CD8-positive, alpha-beta memory T cell (primary cell): Measurements from ENCODE around the gene AMPD3. TPM values are rescaled to one million over a fixed set of nuclear protein-coding genes. Genes with fewer than 3 reads are reported as not detected.

Source experiments
- CTCF ChIA-PET: fragments of 350-600 bp; sonication (Branson Sonifier 250); formaldehyde crosslinking; loops from one replicate; lab custom pipeline; 2021; ENCODE audit warnings: antibody characterized with exemption; lab: Charles Lee
- POLR2A ChIA-PET: fragments of 350-600 bp; sonication (Branson Sonifier 250); formaldehyde crosslinking; loops from one replicate; lab custom pipeline; 2021; ENCODE audit warnings: antibody characterized with exemption; lab: Charles Lee
- DNase-seq, 5 donors: peaks; one replicate each; pipeline versions ENCODE4 v3.0.0 to v3.0.0-alpha.2; 2020 to 2022; ENCODE audit warnings: mixed read lengths in 1 of 5
- H3K27ac ChIP-seq: one replicate; pipeline ENCODE4 v1.7.0; 2013; ENCODE audit warnings: low read depth, mild to moderate bottlenecking, low read length, moderate library complexity
- H3K27me3 ChIP-seq: 2 replicates; pipeline ENCODE4 v1.7.0; 2013; ENCODE audit warnings: low read length, mild to moderate bottlenecking; ENCODE audit not compliant: insufficient read depth, poor library complexity, severe bottlenecking
- H3K36me3 ChIP-seq: 2 replicates; pipeline ENCODE4 v1.7.0; 2013; ENCODE audit warnings: mild to moderate bottlenecking, low read length, moderate library complexity; ENCODE audit not compliant: insufficient read depth
- H3K4me1 ChIP-seq: 2 replicates; pipeline ENCODE4 v1.7.0; 2013; ENCODE audit warnings: mild to moderate bottlenecking, low read length, moderate library complexity; ENCODE audit not compliant: insufficient read depth
- H3K4me3 ChIP-seq: 2 replicates; pipeline ENCODE4 v1.7.0; 2013; ENCODE audit warnings: mild to moderate bottlenecking, low read length
- H3K9me3 ChIP-seq: 2 replicates; pipeline ENCODE4 v1.7.0; 2013; ENCODE audit warnings: mild to moderate bottlenecking, low read length
- H3K27ac Mint-ChIP-seq, 8 donors: one replicate each; pipeline ENCODE4 v1.8.0; 2020 to 2021; ENCODE audit warnings: mixed read lengths in 8 of 8, mild to moderate bottlenecking in 6 of 8, inconsistent platforms in 3 of 8, moderate library complexity in 3 of 8
- H3K27me3 Mint-ChIP-seq, 2 donors: one replicate each; pipeline ENCODE4 v1.8.0; 2020 to 2021; ENCODE audit warnings: mixed read lengths in 2 of 2, mild to moderate bottlenecking in 1 of 2, moderate library complexity in 1 of 2
- H3K36me3 Mint-ChIP-seq, 3 donors: one replicate each; pipeline ENCODE4 v1.8.0; 2020 to 2021; ENCODE audit warnings: mixed read lengths in 3 of 3, inconsistent platforms in 1 of 3, mild to moderate bottlenecking in 1 of 3
- H3K4me1 Mint-ChIP-seq, 3 donors: one replicate each; pipeline ENCODE4 v1.8.0; 2020 to 2021; ENCODE audit warnings: mixed read lengths in 3 of 3, inconsistent platforms in 1 of 3, mild to moderate bottlenecking in 1 of 3
- H3K4me3 Mint-ChIP-seq, 7 donors: one replicate each; pipeline ENCODE4 v1.8.0; 2020 to 2021; ENCODE audit warnings: mixed read lengths in 7 of 7, mild to moderate bottlenecking in 6 of 7, moderate library complexity in 4 of 7, inconsistent platforms in 2 of 7
- H3K9me3 Mint-ChIP-seq, 5 donors: one replicate each; pipeline ENCODE4 v1.8.0; 2020 to 2022; ENCODE audit warnings: mixed read lengths in 5 of 5, mild to moderate bottlenecking in 3 of 5, moderate library complexity in 2 of 5, inconsistent platforms in 1 of 5
- polyA plus RNA-seq: library from polyadenylated mRNA; unstranded; fragments of 300-500 nt; fragmentation: Illumina TruSeq; gene quantifications from one replicate; pipeline ENCODE4 v1.2.3, GENCODE V29; 2021
- total RNA-seq, 2 experiments: library from RNA; stranded (reverse); gene quantifications; one replicate each; pipeline ENCODE4 v1.2.3, GENCODE V29; 2021

The AMPD3 gene
- total and polyA plus RNA-seq, 3 experiments from 2014 or later = 10.8 to 12.2 (median 12.0) TPM

- Mint-ChIP-seq H3K27ac (peak overlapping the region in 2 of 8 donors; percentile 38 to 85), H3K9me3 (no peaks in the 10 kb centered on the region), H3K4me3 (no peak overlapping the region), H3K36me3 (peaks cover 0 to 90% (median 26%) of the 10 kb centered on the region in 3 donors), H3K4me1 (no peaks in the 10 kb centered on the region), H3K27me3 (no peaks in the 10 kb centered on the region)
- H3K4me1 ChIP-seq = no peaks in the 10 kb centered on the region
- H3K36me3 ChIP-seq = peaks cover 42% of the 10 kb centered on the region
- no peak overlapping the region for H3K4me3 ChIP-seq
- no peaks in the 10 kb centered on the region for H3K9me3 ChIP-seq
- H3K27me3 ChIP-seq = no peaks in the 10 kb centered on the region
- ChIA-PET POLR2A (no interaction called here), CTCF (interaction anchor here (1.2 kb wide), 1 partner anchor 43 kb away, joined by 4 read pairs; the partner anchor contains the start of gene RNF141)
- no peak overlapping the region for H3K27ac ChIP-seq
- no peak for DNase-seq
Observed at GRCh38 chr11:10498426-10499250, 43.6 kb downstream of the AMPD3 start.

DNA sequence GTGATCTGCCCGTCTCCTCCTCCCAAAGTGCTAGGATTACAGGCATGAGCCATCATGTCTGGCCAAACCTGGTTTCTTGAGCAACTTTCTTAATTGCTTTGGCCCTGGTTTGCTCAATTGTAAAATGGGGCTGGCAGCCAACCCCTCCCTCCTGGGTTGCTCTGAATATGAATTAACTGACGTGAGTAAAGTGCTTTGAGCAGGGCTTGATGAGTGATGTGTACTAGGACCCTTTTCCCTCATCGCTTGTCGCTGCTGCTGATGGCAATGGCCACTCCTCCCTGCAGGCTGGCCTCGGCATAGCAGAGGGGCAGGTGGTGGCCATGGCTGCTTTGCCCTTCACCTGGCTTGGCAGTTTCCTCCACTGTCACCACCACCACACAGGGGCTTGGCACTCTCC lies 44.4 kb downstream of the AMPD3 start:
- Mint-ChIP-seq H3K9me3 (no peaks in the 10 kb centered on the region), H3K4me3 (no peak overlapping the region), H3K27me3 (no peaks in the 10 kb centered on the region), H3K27ac (peak overlapping the region in 1 of 8 donors; percentile 68), H3K4me1 (no peaks in the 10 kb centered on the region), H3K36me3 (peaks cover 0 to 91% (median 28%) of the 10 kb centered on the region in 3 donors)
- ChIA-PET CTCF (no interaction called here), POLR2A (no interaction called here)
- H3K36me3 ChIP-seq = peaks cover 37% of the 10 kb centered on the region
- H3K4me1 ChIP-seq = no peaks in the 10 kb centered on the region
- no peak overlapping the region for H3K27ac ChIP-seq
- DNase-seq = no peak
- H3K9me3 ChIP-seq = no peaks in the 10 kb centered on the region
- H3K27me3 ChIP-seq = no peaks in the 10 kb centered on the region
- no peak overlapping the region for H3K4me3 ChIP-seq

DNA sequence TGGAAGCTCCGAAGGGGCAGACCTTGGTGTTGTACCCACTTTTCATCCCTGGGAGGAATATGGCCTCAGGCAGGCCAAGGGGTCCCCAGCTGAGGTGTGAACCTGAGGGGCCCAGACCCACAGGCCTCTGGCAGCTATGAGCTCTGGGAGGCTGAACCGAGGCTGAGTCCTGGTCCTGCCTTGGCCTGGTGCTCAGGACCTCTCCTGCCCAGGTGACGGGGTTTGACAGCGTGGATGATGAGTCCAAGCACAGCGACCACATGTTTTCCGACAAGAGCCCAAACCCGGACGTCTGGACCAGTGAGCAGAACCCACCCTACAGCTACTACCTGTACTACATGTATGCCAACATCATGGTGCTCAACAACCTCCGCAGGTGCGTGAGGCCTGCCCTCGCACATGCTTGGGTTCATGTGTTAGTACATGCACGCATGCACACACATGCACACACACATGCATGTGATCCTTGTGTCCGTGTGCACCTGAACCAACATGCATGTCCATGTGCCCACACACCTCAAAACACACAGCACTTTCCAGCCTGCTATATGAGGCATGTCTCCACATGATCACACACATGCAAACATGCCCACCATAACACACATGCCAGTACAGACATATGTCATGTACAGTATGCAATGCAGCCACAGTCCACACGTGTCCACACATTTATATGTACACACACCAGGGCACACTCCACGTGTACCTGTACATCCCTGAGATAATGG lies 45.0 kb downstream of the AMPD3 start:
- Histone ChIP-seq H3K27ac (no peak overlapping the region), H3K4me3 (no peak overlapping the region), H3K4me1 (no peaks in the 10 kb centered on the region), H3K9me3 (no peaks in the 10 kb centered on the region), H3K36me3 (peaks cover 33% of the 10 kb centered on the region), H3K27me3 (no peaks in the 10 kb centered on the region)
- Mint-ChIP-seq H3K9me3 (no peaks in the 10 kb centered on the region), H3K36me3 (peaks cover 0 to 91% (median 26%) of the 10 kb centered on the region in 3 donors), H3K4me3 (no peak overlapping the region), H3K27ac (no peak overlapping the region), H3K27me3 (no peaks in the 10 kb centered on the region), H3K4me1 (no peaks in the 10 kb centered on the region)
- DNase-seq = no peak
- CTCF ChIA-PET = no interaction called here
- POLR2A ChIA-PET = no interaction called here

- Mint-ChIP-seq H3K4me1 (no peaks in the 10 kb centered on the region), H3K36me3 (peaks cover 0 to 92% (median 31%) of the 10 kb centered on the region in 3 donors), H3K9me3 (no peaks in the 10 kb centered on the region), H3K4me3 (no peak overlapping the region), H3K27me3 (no peaks in the 10 kb centered on the region), H3K27ac (peak overlapping the region in 2 of 8 donors; percentile 63 to 68)
- Histone ChIP-seq H3K27me3 (no peaks in the 10 kb centered on the region), H3K27ac (no peak overlapping the region), H3K4me3 (no peak overlapping the region), H3K9me3 (no peaks in the 10 kb centered on the region), H3K4me1 (no peaks in the 10 kb centered on the region), H3K36me3 (peaks cover 36% of the 10 kb centered on the region)
- POLR2A ChIA-PET = no interaction called here
- DNase-seq = no peak
- CTCF ChIA-PET = no interaction called here
Observed at GRCh38 chr11:10500757-10501684, 46.0 kb downstream of the AMPD3 start.

- peaks cover 46% of the 10 kb centered on the region for H3K36me3 ChIP-seq
- H3K4me1 Mint-ChIP-seq = no peaks in the 10 kb centered on the region
- no peaks in the 10 kb centered on the region for H3K9me3 ChIP-seq
- DNase-seq = no peak
- H3K4me1 ChIP-seq = no peaks in the 10 kb centered on the region
- no peaks in the 10 kb centered on the region for H3K27me3 Mint-ChIP-seq
- CTCF ChIA-PET = no interaction called here
- peaks cover 0 to 92% (median 29%) of the 10 kb centered on the region in 3 donors for H3K36me3 Mint-ChIP-seq
- H3K4me3 Mint-ChIP-seq = no peak overlapping the region
- no peak overlapping the region for H3K27ac ChIP-seq
- POLR2A ChIA-PET = no interaction called here
- H3K9me3 Mint-ChIP-seq = no peaks in the 10 kb centered on the region
- H3K27ac Mint-ChIP-seq = peak overlapping the region in 5 of 8 donors; percentile 55 to 85 (median 61)
- H3K4me3 ChIP-seq = no peak overlapping the region
- no peaks in the 10 kb centered on the region for H3K27me3 ChIP-seq
Observed at GRCh38 chr11:10502065-10502680, 47.1 kb downstream of the AMPD3 start.

- Mint-ChIP-seq H3K27me3 (no peaks in the 10 kb centered on the region), H3K4me3 (no peak overlapping the region), H3K27ac (peak overlapping the region in 5 of 8 donors; percentile 4 to 69 (median 61)), H3K4me1 (no peaks in the 10 kb centered on the region), H3K9me3 (no peaks in the 10 kb centered on the region), H3K36me3 (peaks cover 0 to 87% (median 28%) of the 10 kb centered on the region in 3 donors)
- Histone ChIP-seq H3K9me3 (no peaks in the 10 kb centered on the region), H3K36me3 (peaks cover 41% of the 10 kb centered on the region), H3K27ac (no peak overlapping the region), H3K4me3 (no peak overlapping the region), H3K27me3 (no peaks in the 10 kb centered on the region), H3K4me1 (no peaks in the 10 kb centered on the region)
- ChIA-PET CTCF (no interaction called here), POLR2A (no interaction called here)
- no peak for DNase-seq
Observed at GRCh38 chr11:10502770-10503169, 47.7 kb downstream of the AMPD3 start.

DNA sequence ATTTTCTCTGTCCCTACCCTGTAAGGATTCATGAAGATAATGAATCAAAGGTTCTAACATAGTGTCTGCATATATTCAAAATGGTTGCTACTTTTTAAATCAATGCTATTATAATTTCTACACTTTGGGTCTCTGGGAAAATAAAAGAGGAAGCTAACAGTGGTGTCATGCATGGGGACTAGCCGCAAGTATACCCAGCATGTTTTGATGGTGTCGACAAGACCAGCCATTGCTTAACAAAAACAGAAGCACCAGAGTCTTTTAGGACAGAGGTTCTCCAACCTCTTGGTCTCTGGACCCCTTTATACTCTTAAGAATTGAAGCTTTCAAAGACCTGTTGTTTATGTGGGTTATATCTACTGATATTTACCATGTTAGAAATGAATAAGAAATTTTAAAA lies 48.2 kb downstream of the AMPD3 start:
- H3K4me1 Mint-ChIP-seq = no peaks in the 10 kb centered on the region
- ChIA-PET CTCF (no interaction called here), POLR2A (no interaction called here)
- H3K36me3 Mint-ChIP-seq = peaks cover 0 to 82% (median 24%) of the 10 kb centered on the region in 3 donors
- Histone ChIP-seq H3K4me1 (no peaks in the 10 kb centered on the region), H3K9me3 (no peaks in the 10 kb centered on the region), H3K27ac (no peak overlapping the region), H3K4me3 (no peak overlapping the region), H3K36me3 (peaks cover 38% of the 10 kb centered on the region), H3K27me3 (no peaks in the 10 kb centered on the region)
- H3K27me3 Mint-ChIP-seq = no peaks in the 10 kb centered on the region
- no peak overlapping the region for H3K4me3 Mint-ChIP-seq
- DNase-seq = no peak
- peak overlapping the region in 4 of 8 donors; percentile 4 to 63 (median 60) for H3K27ac Mint-ChIP-seq
- H3K9me3 Mint-ChIP-seq = no peaks in the 10 kb centered on the region
